NT2/D1 (cell line): ENCODE measurements around the gene ASXL1.
"Not testable (repeated sequence)": the region's sequence is repeated elsewhere in the genome, so short reads cannot be mapped to it uniquely, and the experiment has no call there.

Experiments
- DNase-seq: peaks from one replicate; pipeline ENCODE4 v3.0.0-alpha.2; 2011; ENCODE audit warnings: low read depth, low spot score
- H3K27me3 ChIP-seq: 2 replicates; pipeline ENCODE4 v1.6.0; 2011; ENCODE audit warnings: mild to moderate bottlenecking; ENCODE audit not compliant: insufficient read length, insufficient read depth
- H3K36me3 ChIP-seq: 2 replicates; pipeline ENCODE4 v1.6.1; 2011; ENCODE audit warnings: mild to moderate bottlenecking, low read length, mixed read lengths; ENCODE audit not compliant: insufficient read depth, insufficient read length
- H3K4me1 ChIP-seq: 2 replicates; pipeline ENCODE4 v1.5.1; 2011; ENCODE audit not compliant: insufficient read depth, insufficient read length
- H3K4me3 ChIP-seq: 2 replicates; pipeline ENCODE4 v1.5.1; 2011; ENCODE audit warnings: low read depth; ENCODE audit not compliant: insufficient read length
- H3K9ac ChIP-seq: 2 replicates; pipeline ENCODE4 v1.6.0; 2011; ENCODE audit warnings: low read depth; ENCODE audit not compliant: insufficient read length
- H3K9me3 ChIP-seq: 2 replicates; pipeline ENCODE4 v1.5.1; 2011; ENCODE audit warnings: mild to moderate bottlenecking, low read length; ENCODE audit not compliant: insufficient read depth
- SUZ12 ChIP-seq: IDR thresholded peaks from 2 replicates; pipeline ENCODE4 v1.6.1; 2011; ENCODE audit not compliant: insufficient read length, insufficient read depth; ENCODE audit errors: extremely low read depth
- YY1 ChIP-seq: IDR thresholded peaks from 2 replicates; pipeline ENCODE4 v1.6.1; 2011; ENCODE audit not compliant: insufficient read length, insufficient read depth
- ZNF274 ChIP-seq: IDR thresholded peaks from 2 replicates; pipeline ENCODE4 v1.6.1; 2011; ENCODE audit warnings: mild to moderate bottlenecking, low read depth, low read length

ASXL1 gene

DNA sequence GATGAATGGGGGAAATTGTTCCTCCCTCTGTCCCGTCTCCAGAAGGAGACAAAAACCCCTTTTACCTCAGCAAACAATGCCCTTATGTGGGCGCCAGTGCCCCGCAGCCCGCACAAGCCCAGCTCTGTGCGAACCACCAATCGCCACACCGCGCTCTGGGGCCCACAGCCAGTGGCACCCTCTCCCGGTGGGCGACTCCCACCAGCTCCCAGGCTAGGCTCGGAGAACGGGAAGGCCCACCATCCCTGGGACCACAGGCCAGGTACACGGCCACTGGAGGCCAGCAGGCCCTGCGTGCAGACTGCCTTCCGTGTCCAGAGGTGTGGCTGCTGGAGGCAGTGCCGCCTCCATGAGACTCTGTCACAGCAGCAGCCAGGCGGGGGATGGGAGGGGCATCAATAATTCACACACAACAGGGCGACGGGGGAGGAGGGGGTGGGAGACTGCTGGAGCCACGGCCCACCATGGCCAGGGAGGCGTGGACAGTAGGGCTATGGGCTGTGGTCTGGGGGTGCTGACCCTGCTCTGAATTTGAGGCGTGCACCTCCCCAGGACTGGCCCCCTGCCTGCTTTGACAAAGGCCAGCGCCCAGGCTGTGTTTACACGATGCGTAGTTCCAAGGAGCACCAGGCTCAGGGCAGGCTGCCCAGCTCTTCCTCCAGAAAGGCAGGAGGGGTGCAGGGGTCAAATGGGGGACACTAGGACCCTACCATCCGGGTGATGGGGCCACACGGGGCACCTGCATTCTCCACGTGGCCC, 105.7 kb downstream of the ASXL1 start:
- Histone ChIP-seq H3K4me3 (no peak overlapping the region), H3K36me3 (peaks cover 18% of the 10 kb centered on the region), H3K4me1 (peaks cover 28% of the 10 kb centered on the region), H3K27me3 (no peaks in the 10 kb centered on the region), H3K9me3 (no peaks in the 10 kb centered on the region), H3K9ac (peak overlapping the region; percentile 32)
- TF ChIP-seq SUZ12 (no peak), YY1 (no peak), ZNF274 (no peak)
- DNase-seq = no peak

DNA sequence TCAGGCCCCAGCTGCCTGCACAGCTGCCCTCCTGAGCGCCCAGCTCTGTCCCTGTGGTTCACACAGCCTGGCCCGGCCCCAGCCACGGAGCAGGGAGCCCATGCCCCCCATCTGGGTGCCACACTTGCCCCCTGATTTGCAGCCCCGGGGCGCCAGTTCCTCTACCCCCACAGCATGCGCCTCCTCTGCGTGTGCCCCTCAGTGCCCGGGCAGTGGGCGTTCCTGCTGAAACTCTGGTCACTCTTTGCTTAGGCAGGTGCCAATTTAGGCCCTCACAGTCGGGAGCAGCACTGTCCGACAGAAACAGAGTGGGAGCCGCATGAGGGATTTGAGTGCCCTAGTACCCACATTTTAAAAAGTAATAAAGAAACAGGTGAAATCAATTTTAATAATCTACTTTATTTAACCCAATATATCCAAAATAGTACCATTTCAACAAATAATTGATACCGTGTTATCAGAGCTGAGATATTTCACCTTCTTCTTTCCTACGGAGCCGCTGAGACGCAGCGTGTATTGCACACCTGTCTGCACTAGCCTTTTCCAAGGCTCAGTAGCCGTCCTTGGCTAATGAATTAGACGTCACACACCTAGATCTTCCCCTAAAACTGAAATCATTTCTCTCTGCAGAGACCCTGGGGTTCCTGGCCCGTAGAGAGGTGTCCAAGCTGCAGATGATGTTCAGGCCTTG, 106.4 kb downstream of the ASXL1 start:
- no peak overlapping the region for H3K4me3 ChIP-seq
- peak overlapping the region; percentile 32 for H3K9ac ChIP-seq
- no peak for DNase-seq
- peaks cover 19% of the 10 kb centered on the region for H3K36me3 ChIP-seq
- no peaks in the 10 kb centered on the region for H3K9me3 ChIP-seq
- H3K4me1 ChIP-seq = peaks cover 30% of the 10 kb centered on the region
- no peak for TF ChIP-seq SUZ12
- TF ChIP-seq ZNF274 = no peak
- H3K27me3 ChIP-seq = no peaks in the 10 kb centered on the region

DNA sequence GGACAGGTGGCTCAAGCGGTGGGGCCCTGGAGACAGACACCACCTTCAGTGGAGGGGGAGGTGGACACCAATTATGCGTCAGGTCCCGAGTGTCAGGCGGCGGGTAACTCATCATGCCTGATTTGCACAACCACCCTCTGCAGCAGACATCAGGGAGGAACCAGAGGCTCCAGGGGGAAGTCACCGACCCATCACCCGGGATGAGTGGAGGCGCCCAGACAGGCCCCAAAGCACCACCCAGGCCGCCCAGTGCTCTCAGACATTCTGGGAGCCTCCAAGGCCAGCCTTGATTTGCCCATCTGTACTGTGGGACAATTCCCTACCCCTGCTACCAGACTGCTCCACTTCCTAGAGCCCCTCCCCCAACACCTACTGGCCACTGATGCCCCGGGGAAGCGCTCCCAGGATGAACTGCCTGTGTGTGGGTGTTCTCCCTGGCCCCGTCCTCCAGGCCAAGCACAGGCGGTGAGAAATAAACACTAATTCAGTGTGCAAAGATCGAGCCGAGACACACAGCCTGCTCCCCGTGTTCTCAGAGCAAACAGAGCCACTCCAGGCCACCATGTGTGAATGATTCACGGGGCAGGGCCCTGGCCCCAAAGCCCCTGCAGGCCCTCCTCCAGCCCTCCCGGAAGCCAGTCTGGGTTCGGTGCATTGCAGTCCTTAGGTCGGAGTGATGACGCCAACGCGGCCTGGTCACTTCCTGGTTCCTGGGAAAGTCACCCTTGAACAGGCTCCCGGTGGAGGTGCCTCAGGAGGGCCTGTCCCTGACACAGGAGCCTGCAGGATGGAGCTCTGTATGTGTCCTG, 107.2 kb downstream of the ASXL1 start:
- TF ChIP-seq SUZ12 = no peak
- no peak for TF ChIP-seq YY1
- no peak for TF ChIP-seq ZNF274
- H3K4me1 ChIP-seq = peaks cover 36% of the 10 kb centered on the region
- no peaks in the 10 kb centered on the region for H3K27me3 ChIP-seq
- no peak for DNase-seq
- H3K9ac ChIP-seq = no peak overlapping the region
- no peak overlapping the region for H3K4me3 ChIP-seq
- peaks cover 26% of the 10 kb centered on the region for H3K36me3 ChIP-seq
- H3K9me3 ChIP-seq = no peaks in the 10 kb centered on the region

DNA sequence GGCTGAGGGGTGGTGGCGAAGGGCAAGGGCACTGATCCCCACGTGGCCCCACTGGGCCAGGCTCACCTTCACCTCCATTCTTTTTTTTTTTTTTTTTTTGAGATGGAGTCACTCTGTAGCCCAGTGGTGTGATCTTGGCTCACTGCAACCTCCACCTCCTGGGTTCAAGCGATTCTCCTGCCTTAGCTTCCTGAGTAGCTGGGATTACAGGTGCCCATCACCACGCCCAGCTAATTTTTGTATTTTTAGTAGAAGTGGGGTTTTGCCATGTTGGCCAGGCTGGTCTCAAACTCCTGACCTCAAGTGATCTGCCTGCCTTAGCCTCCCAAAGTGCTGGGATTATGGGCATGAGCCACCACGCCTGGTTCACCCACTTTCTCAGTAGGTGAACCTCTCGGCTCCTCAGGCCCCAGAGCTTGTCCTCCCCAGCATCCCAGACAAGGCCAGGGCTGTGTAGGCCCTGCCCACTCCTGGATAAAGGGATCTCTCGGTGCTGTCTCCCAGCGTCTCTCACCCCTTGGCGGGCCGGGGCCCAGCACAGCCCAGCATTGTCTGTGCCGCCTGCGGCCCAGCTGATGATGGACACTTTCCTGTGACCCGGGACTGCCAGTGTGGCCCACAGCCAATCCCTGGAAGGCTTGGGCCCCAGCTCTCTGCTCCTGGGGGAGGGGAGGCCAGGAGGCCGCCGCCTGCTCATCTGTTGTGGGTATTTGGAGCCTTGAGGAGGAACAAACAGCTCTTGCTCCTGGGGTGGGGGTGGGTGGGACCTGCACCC, 108.0 kb downstream of the ASXL1 start:
- Histone ChIP-seq H3K4me1 (peaks cover 41% of the 10 kb centered on the region), H3K36me3 (peaks cover 34% of the 10 kb centered on the region)
- not testable (repeated sequence) for H3K4me3 ChIP-seq, DNase-seq, H3K27me3 ChIP-seq, H3K9me3 ChIP-seq, H3K9ac ChIP-seq

DNA sequence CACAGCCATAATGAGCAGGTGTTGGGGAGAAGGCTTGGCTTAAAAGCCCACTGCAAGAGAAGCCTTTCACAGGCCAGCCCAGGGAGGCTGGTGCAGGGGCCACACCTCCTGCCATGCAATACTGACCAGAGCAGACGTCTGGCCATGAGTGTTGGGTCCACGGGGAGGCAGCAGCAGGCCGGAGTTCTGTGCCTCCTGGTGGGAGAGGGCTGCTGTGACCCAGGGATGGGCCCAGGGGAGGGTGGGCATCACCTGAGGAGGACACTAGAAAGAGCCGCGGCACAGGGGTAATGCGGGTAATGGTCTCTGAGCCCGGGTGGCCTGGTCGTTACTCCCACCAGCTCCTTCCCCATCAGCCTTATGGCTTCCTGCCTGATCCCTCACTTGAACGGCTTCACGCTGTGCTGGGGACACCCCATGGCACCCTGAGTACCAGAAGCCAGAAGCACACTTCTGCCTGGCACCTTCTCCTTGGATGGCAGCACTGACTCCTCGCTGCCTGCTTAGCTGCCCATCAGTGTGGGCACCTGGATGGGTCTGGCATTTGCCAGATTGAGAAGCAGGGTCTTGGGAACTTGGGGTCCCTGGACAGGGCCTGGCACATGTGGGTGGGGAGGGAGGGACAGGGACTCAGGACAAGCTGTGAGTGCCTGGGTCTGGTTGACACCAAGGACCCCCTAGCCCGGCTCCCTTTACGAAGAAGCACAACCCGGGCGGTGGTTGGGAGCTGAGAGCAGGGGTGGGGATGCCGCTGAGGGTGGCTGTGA, 108.8 kb downstream of the ASXL1 start:
- TF ChIP-seq ZNF274 (no peak), YY1 (no peak), SUZ12 (no peak)
- Histone ChIP-seq H3K27me3 (no peaks in the 10 kb centered on the region), H3K4me1 (peaks cover 41% of the 10 kb centered on the region), H3K9me3 (no peaks in the 10 kb centered on the region), H3K9ac (no peak overlapping the region), H3K4me3 (no peak overlapping the region), H3K36me3 (peaks cover 40% of the 10 kb centered on the region)
- no peak for DNase-seq

DNA sequence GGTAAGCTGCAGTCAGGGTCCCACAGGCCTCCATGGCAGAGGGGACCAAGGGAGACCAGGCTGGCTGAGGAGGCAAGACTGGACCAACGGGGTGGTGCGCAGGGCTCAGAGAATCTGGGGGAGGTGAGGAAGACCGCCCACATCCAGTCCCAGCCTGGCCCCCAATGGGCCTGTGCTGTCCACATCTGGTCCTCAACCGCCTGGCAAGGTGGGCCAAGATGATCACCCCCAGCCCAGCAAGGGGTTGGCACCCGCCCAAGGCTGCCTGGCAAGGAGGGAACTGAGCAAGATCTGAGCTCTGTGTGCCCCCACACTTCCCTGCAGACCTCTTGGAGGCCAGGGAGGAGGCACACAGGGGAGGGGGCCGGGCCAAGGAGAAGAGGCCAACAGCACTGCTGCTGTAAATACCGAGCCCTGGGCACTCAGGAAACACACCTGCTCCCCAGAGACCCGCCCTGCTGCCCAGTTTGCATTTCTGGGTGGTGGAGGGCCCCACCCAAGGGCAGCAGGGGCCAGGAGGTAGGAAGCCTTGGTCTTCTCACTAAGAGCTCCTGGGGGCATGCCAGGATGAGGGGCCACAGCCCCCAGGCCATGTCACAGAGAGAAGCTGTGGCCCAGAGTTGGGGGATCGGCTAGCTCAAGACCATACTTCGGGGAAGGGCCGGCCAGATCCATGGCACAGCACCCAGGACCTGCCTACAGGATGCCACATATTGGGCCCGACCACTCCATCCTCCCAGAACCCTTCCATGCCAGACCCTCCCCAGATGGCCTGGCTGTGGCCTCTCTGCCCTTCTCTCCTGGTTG, 109.6 kb downstream of the ASXL1 start:
- H3K9ac ChIP-seq = no peak overlapping the region
- no peak overlapping the region for H3K4me3 ChIP-seq
- no peak for DNase-seq
- no peaks in the 10 kb centered on the region for H3K9me3 ChIP-seq
- H3K27me3 ChIP-seq = no peaks in the 10 kb centered on the region
- TF ChIP-seq SUZ12 (no peak), ZNF274 (no peak), YY1 (no peak)
- peaks cover 41% of the 10 kb centered on the region for H3K4me1 ChIP-seq
- peaks cover 46% of the 10 kb centered on the region for H3K36me3 ChIP-seq
